ENCODE results near the gene MSANTD1. TPM values are rescaled to one million over a fixed set of nuclear protein-coding genes. Genes with fewer than 3 reads are reported as not detected.

MSANTD1 gene
- total RNA-seq, 2 donors from 2014 or later = 0.40 to 1.3 TPM

GRCh38 chr4:3269991-3270611 is 21.1 kb downstream of the MSANTD1 start:
- Histone ChIP-seq H3K4me3 (no peak overlapping the region), H3K9me3 (no peaks in the 10 kb centered on the region), H3K36me3 (no peaks in the 10 kb centered on the region), H3K4me1 (no peaks in the 10 kb centered on the region), H3K9ac (ENCODE audit: low read depth in 2 of 2, low read length in 2 of 2) (no peak overlapping the region), H3K27me3 (no peaks in the 10 kb centered on the region), H3K27ac (no peak overlapping the region)
- intact Hi-C loops (cut with DNase I) = no loop called here
- no peak for TF ChIP-seq CTCF (IDR thresholded peaks at IDR 0.05)
- DNase-seq = peak; percentile 8

- no peaks in the 10 kb centered on the region for H3K27me3 ChIP-seq
- no peak for DNase-seq
- H3K9me3 ChIP-seq = no peaks in the 10 kb centered on the region
- TF ChIP-seq CTCF (IDR thresholded peaks at IDR 0.05) = no peak
- H3K36me3 ChIP-seq = no peaks in the 10 kb centered on the region
- intact Hi-C loops (cut with DNase I) = no loop called here
- H3K27ac ChIP-seq = no peak overlapping the region
- H3K4me3 ChIP-seq = no peak overlapping the region
- no peaks in the 10 kb centered on the region for H3K4me1 ChIP-seq
- H3K9ac ChIP-seq (ENCODE audit: low read depth in 2 of 2, low read length in 2 of 2) = no peak overlapping the region
These were observed 22.2 kb downstream of the MSANTD1 start for GRCh38 chr4:3271131-3271530.

- Histone ChIP-seq H3K9me3 (no peaks in the 10 kb centered on the region), H3K4me3 (no peak overlapping the region), H3K4me1 (no peaks in the 10 kb centered on the region), H3K9ac (ENCODE audit: low read depth in 2 of 2, low read length in 2 of 2) (no peak overlapping the region), H3K36me3 (no peaks in the 10 kb centered on the region), H3K27ac (no peak overlapping the region), H3K27me3 (no peaks in the 10 kb centered on the region)
- DNase-seq = no peak
- no peak for TF ChIP-seq CTCF (IDR thresholded peaks at IDR 0.05)
- intact Hi-C loops (cut with DNase I) = no loop called here
These were observed 28.0 kb downstream of the MSANTD1 start for GRCh38 chr4:3276986-3277385.

GRCh38 chr4:3280466-3280865 is 31.5 kb downstream of the MSANTD1 start:
- Histone ChIP-seq H3K27ac (no peak overlapping the region), H3K9ac (ENCODE audit: low read depth in 2 of 2, low read length in 2 of 2) (no peak overlapping the region), H3K4me1 (no peaks in the 10 kb centered on the region), H3K27me3 (no peaks in the 10 kb centered on the region), H3K36me3 (no peaks in the 10 kb centered on the region), H3K9me3 (no peaks in the 10 kb centered on the region), H3K4me3 (no peak overlapping the region)
- no peak for DNase-seq
- TF ChIP-seq CTCF (IDR thresholded peaks at IDR 0.05) = no peak
- intact Hi-C loops (cut with DNase I) = no loop called here

- no peak overlapping the region for H3K9ac ChIP-seq (ENCODE audit: low read depth in 2 of 2, low read length in 2 of 2)
- no peak overlapping the region for H3K4me3 ChIP-seq
- intact Hi-C loops (cut with DNase I) = no loop called here
- H3K4me1 ChIP-seq = no peaks in the 10 kb centered on the region
- no peaks in the 10 kb centered on the region for H3K36me3 ChIP-seq
- no peak overlapping the region for H3K27ac ChIP-seq
- H3K9me3 ChIP-seq = no peaks in the 10 kb centered on the region
- DNase-seq = no peak
- no peak for TF ChIP-seq CTCF (IDR thresholded peaks at IDR 0.05)
- H3K27me3 ChIP-seq = peaks cover 14% of the 10 kb centered on the region
These were observed 34.5 kb downstream of the MSANTD1 start for GRCh38 chr4:3283483-3283882.

Measured in colonic mucosa (tissue), 4 donors.